ENCODE measurements around the gene PIEZO1.
A peak's percentile ranks its signal among the peaks of the same experiment; 100 is the strongest.

Gene PIEZO1

GRCh38 chr16:88830258-88830657, 45.2 kb upstream of the PIEZO1 start:
- TF ChIP-seq CTCF (conservative IDR thresholded peaks at IDR 0.05; ENCODE audit: low read depth): no peak
- ChIA-PET CTCF (interaction anchor here (0.6 kb wide), 1 partner anchor 786 kb away, joined by 4 read pairs; no protein-coding TSS in a partner anchor), POLR2A (ENCODE audit: low non-redundant PET) (no interaction called here)
- peak overlapping the region; percentile 30 for H3K27ac ChIP-seq
- DNase-seq (ENCODE audit: low spot score): no peak

DNA sequence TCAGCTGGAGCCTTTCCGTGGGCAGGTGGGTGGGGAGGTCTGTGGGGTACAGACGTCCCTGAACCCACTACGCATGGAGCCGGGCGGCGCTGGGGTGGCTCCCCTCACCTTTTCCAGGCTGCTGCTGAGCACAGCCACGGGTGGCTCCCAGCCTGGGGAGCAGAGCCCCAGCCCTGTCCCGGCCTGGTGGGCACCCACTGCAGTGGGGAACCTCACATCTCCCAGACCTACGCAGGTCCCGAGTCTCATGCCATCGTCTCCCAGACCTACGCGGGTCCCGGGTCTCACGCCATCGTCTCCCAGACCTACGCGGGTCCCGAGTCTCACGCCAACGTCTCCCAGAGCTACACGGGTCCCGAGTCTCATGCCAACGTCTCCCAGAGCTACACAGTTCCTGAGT, 43.7 kb upstream of the PIEZO1 start:
- ChIA-PET CTCF (no interaction called here), POLR2A (ENCODE audit: low non-redundant PET) (no interaction called here)
- H3K27ac ChIP-seq: peak overlapping the region; percentile 83
- DNase-seq (ENCODE audit: low spot score): no peak
- no peak for TF ChIP-seq CTCF (conservative IDR thresholded peaks at IDR 0.05; ENCODE audit: low read depth)

DNA sequence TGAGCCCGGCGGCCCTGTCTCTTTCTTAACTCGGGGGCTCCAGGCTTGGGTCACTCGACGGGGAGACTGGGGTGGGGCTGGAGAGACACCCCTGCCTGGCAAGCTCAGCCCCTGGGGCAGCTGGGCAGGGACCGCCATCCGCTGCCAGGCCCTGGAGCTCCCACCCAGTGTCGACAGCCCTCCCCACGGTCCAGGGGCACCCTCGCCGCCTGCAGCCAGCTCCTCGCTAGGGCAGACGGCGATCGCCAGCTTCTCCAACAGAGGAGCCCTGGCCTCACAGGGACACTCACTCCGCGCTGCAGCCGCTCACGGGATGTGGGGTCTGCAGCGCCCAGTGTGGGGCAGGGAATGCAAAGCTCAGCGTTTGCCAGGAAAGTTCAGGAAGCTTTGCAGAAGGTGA, 42.7 kb upstream of the PIEZO1 start:
- H3K27ac ChIP-seq: peak overlapping the region; percentile 83
- DNase-seq (ENCODE audit: low spot score): no peak
- ChIA-PET CTCF (no interaction called here), POLR2A (ENCODE audit: low non-redundant PET) (no interaction called here)
- TF ChIP-seq CTCF (conservative IDR thresholded peaks at IDR 0.05; ENCODE audit: low read depth): no peak

- no peak for DNase-seq (ENCODE audit: low spot score)
- TF ChIP-seq CTCF (conservative IDR thresholded peaks at IDR 0.05; ENCODE audit: low read depth): no peak
- ChIA-PET POLR2A (ENCODE audit: low non-redundant PET) (no interaction called here), CTCF (interaction anchor here (0.6 kb wide), 1 partner anchor 89 kb away, joined by 3 read pairs; no protein-coding TSS in a partner anchor)
- H3K27ac ChIP-seq: peak overlapping the region; percentile 83
Observed at GRCh38 chr16:88826070-88826840, 41.2 kb upstream of the PIEZO1 start.

DNA sequence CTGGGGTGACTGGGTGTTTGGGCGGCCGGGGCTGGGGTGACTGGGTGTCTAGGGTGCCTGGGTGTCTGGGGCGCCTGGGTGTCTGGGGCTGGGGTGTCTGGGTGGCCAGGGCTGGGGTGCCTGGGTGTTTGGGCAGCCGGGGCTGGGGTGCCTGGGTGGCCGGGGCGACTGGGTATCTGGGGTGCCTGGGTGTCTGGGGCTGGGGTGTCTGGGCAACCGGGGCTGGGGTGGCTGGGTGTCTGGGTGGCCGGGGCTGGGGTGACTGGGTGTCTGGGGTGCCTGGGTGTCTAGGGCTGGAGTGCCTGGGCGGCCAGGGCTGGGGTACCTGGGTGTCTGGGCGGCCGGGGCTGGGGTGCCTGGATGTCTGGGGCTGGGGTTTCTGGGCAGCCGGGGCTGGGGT, 40.1 kb upstream of the PIEZO1 start:
- CTCF ChIA-PET: interaction anchor here (0.8 kb wide), 1 partner anchor 9 kb away, joined by 3 read pairs; no protein-coding TSS in a partner anchor

More for the DNA sequence above, 40.1 kb upstream of the PIEZO1 start:
- TF ChIP-seq CTCF (conservative IDR thresholded peaks at IDR 0.05; ENCODE audit: low read depth): no peak
- POLR2A ChIA-PET (ENCODE audit: low non-redundant PET): no interaction called here
- DNase-seq (ENCODE audit: low spot score): no peak
- peak overlapping the region; percentile 83 for H3K27ac ChIP-seq

Data from RWPE1 (cell line).